ENCODE results near the gene ALDH3B2.
"Not testable (repeated sequence)": the region's sequence is repeated elsewhere in the genome, so short reads cannot be mapped to it uniquely, and the experiment has no call there.

Gene ALDH3B2

DNA sequence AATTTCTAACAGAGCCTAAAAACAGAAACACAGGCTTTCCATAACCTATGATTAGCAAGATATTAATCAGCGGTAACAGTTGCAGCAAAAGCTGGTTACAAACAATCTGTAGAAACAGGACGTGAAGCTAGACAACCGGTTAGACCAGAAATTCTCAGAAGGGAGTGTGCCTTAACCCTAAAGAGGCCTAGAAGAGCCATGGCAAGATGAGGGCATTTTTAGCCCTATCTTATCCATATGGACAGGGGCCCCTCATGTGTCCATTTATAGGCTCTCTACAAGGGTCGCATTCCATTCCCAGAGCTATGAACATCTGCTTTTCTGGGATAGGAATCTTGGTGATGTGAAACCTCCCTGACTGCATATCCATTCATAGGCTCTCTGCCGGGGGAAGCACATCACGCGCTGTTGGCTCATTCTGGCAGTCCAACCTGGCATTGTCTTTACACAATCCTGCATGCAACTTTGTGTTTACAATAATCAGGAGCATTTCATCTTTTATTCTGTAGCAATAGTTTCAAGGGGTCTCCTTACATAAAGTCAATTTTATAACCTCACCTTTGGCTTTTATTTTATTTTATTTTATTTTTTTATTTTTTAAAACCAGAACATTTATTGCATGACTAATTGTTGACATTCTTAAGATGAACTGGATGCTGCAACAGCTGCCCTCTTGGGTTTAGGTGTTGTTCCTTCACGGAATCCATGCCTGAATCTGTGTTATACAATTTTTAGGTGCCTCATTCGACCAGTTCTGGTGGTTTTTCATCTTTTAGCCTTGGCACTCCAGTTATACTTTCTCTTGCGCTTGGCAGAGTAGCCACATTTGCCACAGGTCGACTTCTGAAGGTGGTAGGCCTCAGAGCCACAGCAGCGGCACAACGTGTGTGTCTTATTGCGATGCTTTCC lies 8.0 kb upstream of the ALDH3B2 start:
- not testable (repeated sequence) for H3K4me3 ChIP-seq (ENCODE audit: low read length); H3K27me3 ChIP-seq (ENCODE audit: insufficient read depth, low read length); H3K36me3 ChIP-seq (ENCODE audit: insufficient read depth, low read depth, low read length); H3K9me3 ChIP-seq (ENCODE audit: insufficient read depth, low read depth, low read length); H3K27ac ChIP-seq (ENCODE audit: low read length); H3K9ac ChIP-seq (ENCODE audit: low read depth, low read length); H3K4me1 ChIP-seq (ENCODE audit: insufficient read depth, low read length)

DNA sequence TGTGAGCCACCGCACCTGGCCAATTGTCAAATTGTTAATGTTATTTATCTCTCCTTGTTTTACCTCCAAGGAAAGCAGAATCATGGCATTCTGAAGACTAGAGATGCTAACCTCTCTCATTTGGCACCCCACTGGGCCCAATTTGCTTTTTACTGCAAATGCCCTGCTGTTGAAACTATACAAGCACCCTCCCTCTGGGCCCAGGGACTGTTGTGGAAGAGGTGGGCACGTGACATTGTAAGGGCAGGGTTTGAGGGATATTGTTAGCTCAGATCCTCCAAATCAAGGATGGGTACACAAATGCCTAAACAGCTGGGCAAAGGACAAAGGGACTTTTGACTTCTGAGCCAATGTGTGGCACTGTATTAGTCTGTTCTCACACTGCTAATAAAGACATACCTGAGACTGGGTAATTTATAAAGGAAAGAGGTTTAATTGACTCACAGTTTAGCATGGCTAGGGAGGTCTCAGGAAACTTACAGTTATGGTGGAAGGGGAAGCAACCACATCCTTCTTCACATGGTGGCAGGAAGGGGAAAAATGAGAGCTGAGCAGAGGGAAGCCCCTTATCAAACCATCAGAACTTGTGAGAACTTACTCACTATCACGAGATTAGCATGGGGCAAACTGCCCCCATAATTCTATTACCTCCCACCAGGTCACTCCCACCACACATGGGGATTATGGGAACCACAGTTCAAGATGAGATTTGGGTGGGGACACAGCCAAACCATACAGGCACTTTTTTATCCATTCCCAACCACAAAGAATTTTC lies 6.5 kb upstream of the ALDH3B2 start:
- Histone ChIP-seq H3K27me3 (ENCODE audit: insufficient read depth, low read length) (no peaks in the 10 kb centered on the region), H3K4me1 (ENCODE audit: insufficient read depth, low read length) (no peaks in the 10 kb centered on the region; the same call in none of the 2 replicates), H3K36me3 (ENCODE audit: insufficient read depth, low read depth, low read length) (no peaks in the 10 kb centered on the region), H3K9me3 (ENCODE audit: insufficient read depth, low read depth, low read length) (no peaks in the 10 kb centered on the region), H3K4me3 (ENCODE audit: low read length) (no peak overlapping the region), H3K27ac (ENCODE audit: low read length) (no peak overlapping the region), H3K9ac (ENCODE audit: low read depth, low read length) (no peak overlapping the region)

DNA sequence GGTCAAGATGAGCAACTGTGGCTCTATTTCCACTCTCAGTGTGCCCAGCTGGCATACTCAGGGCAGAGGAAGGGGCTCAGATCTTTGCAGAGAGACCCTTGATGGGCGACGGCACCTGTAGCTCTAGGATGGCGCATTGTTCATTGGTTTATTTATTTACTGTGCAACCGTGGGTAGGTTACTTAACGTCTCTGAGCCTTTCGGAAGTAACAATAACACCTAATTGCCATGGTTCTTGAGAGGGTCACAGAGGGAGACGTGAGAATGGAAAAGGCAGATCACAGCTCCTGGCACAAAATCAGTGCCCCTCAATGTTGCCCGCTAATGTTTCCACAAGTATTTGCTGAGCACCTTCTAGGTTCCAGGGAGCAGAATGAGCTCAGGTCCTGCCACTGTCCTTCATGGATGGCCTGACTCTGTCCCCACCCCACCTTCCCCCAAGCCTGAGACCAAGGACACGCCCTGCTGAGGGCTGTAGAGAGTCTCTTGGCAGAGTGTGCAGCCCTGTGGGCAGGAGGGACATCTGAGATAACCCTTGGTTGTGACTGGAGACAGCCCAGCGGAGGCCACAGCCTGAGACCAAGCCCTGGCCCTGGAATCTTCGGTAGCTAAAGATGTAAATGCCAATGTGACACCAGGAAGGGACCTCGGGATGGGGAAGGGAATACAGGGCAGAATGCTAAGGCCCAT lies 780 bp upstream of the ALDH3B2 start:
- no peaks in the 10 kb centered on the region for H3K27me3 ChIP-seq (ENCODE audit: insufficient read depth, low read length)
- H3K9me3 ChIP-seq (ENCODE audit: insufficient read depth, low read depth, low read length) = no peaks in the 10 kb centered on the region
- no peak overlapping the region for H3K9ac ChIP-seq (ENCODE audit: low read depth, low read length)
- no peak overlapping the region for H3K4me3 ChIP-seq (ENCODE audit: low read length)
- H3K27ac ChIP-seq (ENCODE audit: low read length) = no peak overlapping the region
- no peaks in the 10 kb centered on the region for H3K36me3 ChIP-seq (ENCODE audit: insufficient read depth, low read depth, low read length)
- H3K4me1 ChIP-seq (ENCODE audit: insufficient read depth, low read length) = no peaks in the 10 kb centered on the region

DNA sequence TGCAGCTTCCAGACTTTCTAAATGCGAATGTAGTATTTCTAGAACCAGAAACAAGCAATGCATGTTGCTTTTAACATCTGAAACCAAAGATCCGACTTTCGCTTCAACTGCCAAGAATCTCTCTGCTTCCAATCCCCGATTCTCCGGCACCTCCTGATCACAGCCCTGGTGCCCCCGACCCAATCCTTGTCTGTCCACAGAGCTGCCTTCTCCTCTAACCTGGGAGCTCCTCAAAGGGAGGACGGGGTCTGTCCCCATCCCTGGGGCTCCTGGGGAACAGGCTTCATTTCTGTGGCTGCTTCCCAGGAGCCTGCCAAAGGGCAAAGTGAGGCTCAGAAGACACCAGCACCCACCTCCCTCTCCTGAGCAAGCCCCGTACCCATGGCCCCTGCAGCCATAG lies 521 bp downstream of the ALDH3B2 start:
- Histone ChIP-seq H3K27me3 (ENCODE audit: insufficient read depth, low read length) (no peaks in the 10 kb centered on the region), H3K9me3 (ENCODE audit: insufficient read depth, low read depth, low read length) (no peaks in the 10 kb centered on the region), H3K36me3 (ENCODE audit: insufficient read depth, low read depth, low read length) (no peaks in the 10 kb centered on the region), H3K27ac (ENCODE audit: low read length) (no peak overlapping the region), H3K4me1 (ENCODE audit: insufficient read depth, low read length) (no peaks in the 10 kb centered on the region), H3K4me3 (ENCODE audit: low read length) (no peak overlapping the region), H3K9ac (ENCODE audit: low read depth, low read length) (no peak overlapping the region)

DNA sequence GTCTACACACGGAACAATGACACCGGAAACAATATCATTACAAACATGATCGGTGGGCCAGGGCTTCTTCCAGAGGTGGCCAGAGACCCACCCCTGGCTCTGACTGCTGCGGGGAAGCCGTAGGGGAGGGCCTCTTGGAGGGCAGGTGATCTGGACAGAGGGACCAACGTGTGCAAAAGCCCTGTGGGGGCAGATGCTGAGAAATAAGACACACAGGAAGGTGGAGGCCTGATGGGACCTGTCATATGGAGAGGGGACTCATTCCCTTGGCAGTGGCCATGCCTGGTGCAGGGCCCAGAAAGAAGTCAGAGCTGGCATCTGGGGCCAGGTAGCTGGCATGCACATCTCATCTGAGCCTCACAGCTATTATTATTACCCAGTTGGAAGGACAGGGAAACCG lies 1.1 kb downstream of the ALDH3B2 start:
- no peak overlapping the region for H3K4me3 ChIP-seq (ENCODE audit: low read length)
- H3K9ac ChIP-seq (ENCODE audit: low read depth, low read length) = no peak overlapping the region
- no peaks in the 10 kb centered on the region for H3K4me1 ChIP-seq (ENCODE audit: insufficient read depth, low read length)
- H3K9me3 ChIP-seq (ENCODE audit: insufficient read depth, low read depth, low read length) = no peaks in the 10 kb centered on the region
- H3K27ac ChIP-seq (ENCODE audit: low read length) = no peak overlapping the region
- no peaks in the 10 kb centered on the region for H3K27me3 ChIP-seq (ENCODE audit: insufficient read depth, low read length)
- no peaks in the 10 kb centered on the region for H3K36me3 ChIP-seq (ENCODE audit: insufficient read depth, low read depth, low read length)

DNA sequence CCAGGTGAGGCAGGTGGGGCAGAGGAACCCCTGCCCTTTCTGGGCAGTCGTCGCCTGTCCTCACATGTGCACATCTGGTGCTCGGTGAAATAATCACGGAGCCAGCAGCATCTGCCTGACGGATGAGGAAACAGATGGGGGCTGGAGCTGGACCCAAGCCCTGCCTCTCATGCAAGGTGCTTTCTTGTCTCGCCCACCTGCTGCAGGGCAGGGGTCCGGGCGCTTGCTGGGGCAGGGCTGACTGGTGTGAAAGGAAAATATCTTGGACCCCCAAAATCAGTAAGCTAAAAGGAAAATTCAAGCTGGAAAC lies 3.3 kb downstream of the ALDH3B2 start:
- Histone ChIP-seq H3K4me3 (ENCODE audit: low read length) (no peak overlapping the region), H3K9ac (ENCODE audit: low read depth, low read length) (no peak overlapping the region), H3K9me3 (ENCODE audit: insufficient read depth, low read depth, low read length) (no peaks in the 10 kb centered on the region), H3K27ac (ENCODE audit: low read length) (no peak overlapping the region), H3K36me3 (ENCODE audit: insufficient read depth, low read depth, low read length) (no peaks in the 10 kb centered on the region), H3K4me1 (ENCODE audit: insufficient read depth, low read length) (no peaks in the 10 kb centered on the region), H3K27me3 (ENCODE audit: insufficient read depth, low read length) (no peaks in the 10 kb centered on the region)

DNA sequence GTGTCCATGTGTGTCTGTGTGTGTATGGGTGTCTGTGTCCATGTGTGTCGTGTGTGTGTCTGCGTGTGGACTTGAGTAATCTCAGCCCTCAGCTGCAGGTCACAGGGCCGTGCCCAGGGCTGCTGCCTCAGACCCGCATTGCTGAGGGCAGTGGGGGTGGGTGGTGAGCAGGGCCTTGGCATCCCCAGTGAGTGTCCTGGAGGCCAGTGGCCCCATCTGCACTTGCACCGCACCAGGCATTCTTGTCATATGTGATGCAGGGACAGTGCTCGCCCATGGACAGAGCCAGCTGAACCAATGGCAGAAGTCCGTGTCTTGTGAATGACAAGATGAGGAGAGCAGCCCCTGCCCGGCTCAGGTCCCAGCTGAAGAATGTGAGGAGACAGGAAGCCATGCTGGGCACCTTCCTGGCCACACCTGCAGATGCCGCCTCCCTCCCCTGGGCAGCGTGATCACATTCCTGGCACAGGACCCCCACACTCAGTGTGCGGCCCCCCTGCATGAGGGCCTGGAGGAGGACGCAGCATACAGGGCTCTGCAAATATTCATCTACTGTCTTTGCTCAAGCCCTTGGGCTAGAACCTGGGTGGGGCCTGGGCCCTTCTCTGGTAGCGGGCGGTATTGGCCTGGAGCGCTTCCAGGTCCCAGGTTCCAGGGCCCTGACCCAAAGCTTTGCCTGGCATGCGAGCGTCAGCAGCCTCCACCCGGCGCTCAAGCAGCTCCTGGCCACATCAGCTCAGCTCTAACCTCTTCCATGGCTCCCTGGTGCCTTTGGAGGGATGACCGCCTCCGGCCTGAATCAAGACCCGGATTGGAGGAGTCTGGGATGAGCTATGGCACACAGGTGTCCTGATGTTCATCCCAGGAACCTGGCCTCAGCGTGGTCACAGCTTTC lies 3.9 kb downstream of the ALDH3B2 start:
- no peaks in the 10 kb centered on the region for H3K9me3 ChIP-seq (ENCODE audit: insufficient read depth, low read depth, low read length)
- H3K27me3 ChIP-seq (ENCODE audit: insufficient read depth, low read length) = no peaks in the 10 kb centered on the region
- H3K27ac ChIP-seq (ENCODE audit: low read length) = no peak overlapping the region
- no peak overlapping the region for H3K4me3 ChIP-seq (ENCODE audit: low read length)
- H3K9ac ChIP-seq (ENCODE audit: low read depth, low read length) = no peak overlapping the region
- H3K36me3 ChIP-seq (ENCODE audit: insufficient read depth, low read depth, low read length) = no peaks in the 10 kb centered on the region
- no peaks in the 10 kb centered on the region for H3K4me1 ChIP-seq (ENCODE audit: insufficient read depth, low read length)

DNA sequence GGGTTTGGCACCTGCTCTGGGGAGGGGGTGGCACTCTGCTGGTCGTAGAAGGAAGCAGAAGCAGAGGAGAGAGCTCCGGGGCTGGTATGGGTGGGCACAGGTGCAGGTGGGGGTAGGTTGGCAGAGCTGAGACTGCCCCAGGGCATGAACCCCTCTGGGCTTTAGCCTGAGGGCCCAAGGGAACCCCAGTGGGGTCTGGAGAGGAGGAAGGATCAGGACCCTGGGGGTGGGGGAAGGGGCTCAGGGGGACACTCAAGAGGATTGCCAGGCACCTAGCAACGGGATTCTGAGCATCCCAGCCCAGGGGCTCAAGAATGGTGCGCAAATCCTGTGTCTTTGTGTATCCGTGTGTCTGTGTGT lies 6.3 kb downstream of the ALDH3B2 start:
- H3K9me3 ChIP-seq (ENCODE audit: insufficient read depth, low read depth, low read length) = no peaks in the 10 kb centered on the region
- H3K4me1 ChIP-seq (ENCODE audit: insufficient read depth, low read length) = no peaks in the 10 kb centered on the region
- no peak overlapping the region for H3K27ac ChIP-seq (ENCODE audit: low read length)
- no peaks in the 10 kb centered on the region for H3K36me3 ChIP-seq (ENCODE audit: insufficient read depth, low read depth, low read length)
- no peaks in the 10 kb centered on the region for H3K27me3 ChIP-seq (ENCODE audit: insufficient read depth, low read length)
- no peak overlapping the region for H3K4me3 ChIP-seq (ENCODE audit: low read length)
- no peak overlapping the region for H3K9ac ChIP-seq (ENCODE audit: low read depth, low read length)

DNA sequence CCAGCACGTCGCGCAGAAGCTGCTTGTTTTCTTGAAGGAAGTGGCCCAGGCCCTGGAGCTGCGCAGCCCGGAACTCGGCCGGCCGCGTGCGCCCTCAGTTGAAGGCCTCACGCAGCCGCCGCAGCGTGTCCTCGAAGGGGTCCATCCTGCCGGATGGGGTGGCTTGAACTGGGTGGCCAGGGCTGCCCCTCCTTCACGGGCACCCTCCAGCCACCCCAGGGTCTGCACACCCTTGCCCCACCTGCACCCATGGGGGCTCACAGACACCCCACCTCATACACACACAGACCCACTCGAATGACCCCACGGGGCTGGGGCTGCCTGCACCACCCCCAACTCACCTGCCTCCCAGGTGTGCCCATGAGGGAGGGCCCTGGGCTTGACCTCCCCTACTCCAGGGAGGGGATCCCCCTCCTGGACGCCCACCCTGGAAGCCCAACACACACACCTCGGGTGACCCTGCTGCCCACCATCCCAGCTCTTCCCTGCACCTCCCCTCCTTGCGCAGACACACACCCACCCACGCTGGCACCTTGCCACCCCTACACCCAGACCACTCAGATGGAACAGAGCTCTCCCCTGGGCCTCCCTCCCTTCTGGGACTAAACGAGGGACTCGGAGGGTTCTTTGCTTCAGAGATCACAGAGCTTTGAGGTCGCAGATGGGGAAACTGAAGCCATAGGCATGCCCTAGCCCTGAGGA lies 6.8 kb downstream of the ALDH3B2 start:
- H3K4me1 ChIP-seq (ENCODE audit: insufficient read depth, low read length) = no peaks in the 10 kb centered on the region
- H3K36me3 ChIP-seq (ENCODE audit: insufficient read depth, low read depth, low read length) = no peaks in the 10 kb centered on the region
- no peak overlapping the region for H3K9ac ChIP-seq (ENCODE audit: low read depth, low read length)
- no peaks in the 10 kb centered on the region for H3K27me3 ChIP-seq (ENCODE audit: insufficient read depth, low read length)
- H3K27ac ChIP-seq (ENCODE audit: low read length) = no peak overlapping the region
- no peak overlapping the region for H3K4me3 ChIP-seq (ENCODE audit: low read length)
- no peaks in the 10 kb centered on the region for H3K9me3 ChIP-seq (ENCODE audit: insufficient read depth, low read depth, low read length)

DNA sequence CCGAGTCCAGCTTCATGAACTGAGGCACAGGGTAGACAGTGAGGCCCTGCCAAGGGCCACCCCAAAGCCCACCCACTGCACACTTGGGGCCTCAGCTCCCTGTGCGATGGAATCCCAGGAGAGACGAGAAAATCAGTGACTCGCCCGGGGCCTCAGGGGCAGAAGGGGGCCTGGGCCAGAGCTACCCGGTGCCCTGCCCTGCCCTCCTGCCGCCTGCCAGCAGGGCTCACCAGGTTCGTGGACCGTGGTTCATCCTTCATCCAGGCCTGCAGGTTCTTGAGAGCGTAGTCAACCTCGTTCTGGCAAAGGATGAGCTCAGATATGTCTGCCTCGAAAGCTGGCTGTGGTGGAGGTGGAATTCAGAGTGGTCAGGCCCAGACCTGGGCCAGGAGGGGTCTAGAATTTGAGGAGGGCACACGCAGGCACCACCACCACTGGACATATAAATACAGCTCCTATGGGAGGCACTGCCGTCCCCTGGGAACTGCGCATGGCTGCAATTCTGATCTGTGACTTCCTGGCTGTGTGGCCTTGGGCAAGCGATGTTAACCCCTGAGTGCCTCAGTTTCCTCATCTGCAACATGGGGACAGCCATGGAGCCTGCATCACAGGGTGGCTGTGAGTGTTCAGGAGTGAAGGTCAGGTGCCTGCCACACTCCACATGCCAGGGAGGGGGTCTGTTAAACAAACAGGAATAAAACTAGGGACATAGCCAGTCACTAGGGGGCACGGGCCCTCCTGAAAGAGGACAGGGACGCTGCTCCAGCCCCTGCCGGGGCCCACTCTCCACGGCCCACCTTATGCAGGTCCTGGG lies 7.5 kb downstream of the ALDH3B2 start:
- H3K4me1 ChIP-seq (ENCODE audit: insufficient read depth, low read length) = no peaks in the 10 kb centered on the region
- H3K36me3 ChIP-seq (ENCODE audit: insufficient read depth, low read depth, low read length) = no peaks in the 10 kb centered on the region
- no peak overlapping the region for H3K4me3 ChIP-seq (ENCODE audit: low read length)
- H3K9me3 ChIP-seq (ENCODE audit: insufficient read depth, low read depth, low read length) = no peaks in the 10 kb centered on the region
- no peak overlapping the region for H3K9ac ChIP-seq (ENCODE audit: low read depth, low read length)
- no peaks in the 10 kb centered on the region for H3K27me3 ChIP-seq (ENCODE audit: insufficient read depth, low read length)
- H3K27ac ChIP-seq (ENCODE audit: low read length) = no peak overlapping the region
